NT2/D1 (cell line): Measurements from ENCODE around the gene SMURF1.

Experiments used
- YY1 ChIP-seq: IDR thresholded peaks from 2 replicates; pipeline ENCODE4 v1.6.1; 2011; ENCODE audit not compliant: insufficient read length, insufficient read depth
- ZNF274 ChIP-seq: IDR thresholded peaks from 2 replicates; pipeline ENCODE4 v1.6.1; 2011; ENCODE audit warnings: mild to moderate bottlenecking, low read depth, low read length

DNA sequence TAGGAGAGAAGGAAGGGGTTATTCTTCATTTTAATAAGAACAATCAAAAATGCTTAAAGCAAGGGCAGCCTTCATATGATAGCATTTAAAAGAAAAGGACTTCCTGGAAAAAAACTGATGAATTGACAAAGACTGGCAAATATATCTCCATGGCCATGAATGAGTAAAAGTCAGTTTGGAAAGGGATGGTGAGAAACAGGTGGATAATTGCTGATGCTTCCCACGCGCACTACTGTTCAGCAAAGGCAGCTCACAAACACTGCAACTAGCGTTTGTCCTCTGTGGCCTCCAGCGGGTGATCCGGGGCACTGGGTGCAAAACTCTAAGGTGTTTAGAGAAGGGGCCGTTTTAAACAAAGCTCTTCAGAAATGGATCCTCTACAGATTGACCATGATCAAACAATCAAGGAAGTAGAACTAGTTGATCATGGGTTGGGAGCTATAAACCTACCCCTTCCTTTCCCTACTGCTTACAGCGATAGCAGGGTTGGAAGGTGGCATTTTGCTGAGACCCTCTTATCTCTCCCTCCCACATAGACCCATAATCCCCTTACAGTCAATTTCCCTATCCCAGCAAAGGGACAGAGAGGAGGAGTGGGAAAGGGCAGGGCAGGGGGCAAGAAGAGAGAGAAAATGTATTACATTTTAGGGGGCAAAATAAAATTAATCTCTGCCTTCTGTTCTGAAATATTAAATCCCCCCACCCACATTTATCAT is 53.8 kb downstream of the SMURF1 start:
- no peak for TF ChIP-seq YY1
- no peak for TF ChIP-seq ZNF274
